Measurements from ENCODE around the gene RFNG. TPM values are rescaled to one million over a fixed set of nuclear protein-coding genes. Genes with fewer than 3 reads are reported as not detected.

Gene RFNG
- total RNA-seq, 1 experiment from 2014 or later: 23.8 TPM

GRCh38 chr17:82020572-82021106 is 31.0 kb downstream of the RFNG start:
- Histone ChIP-seq H3K4me3 (no peak overlapping the region), H3K27ac (no peak overlapping the region), H3K27me3 (replicated peaks) (no peaks in the 10 kb centered on the region), H3K36me3 (peaks cover 41% of the 10 kb centered on the region), H3K4me1 (replicated peaks) (peaks cover 33% of the 10 kb centered on the region), H3K9me3 (replicated peaks) (no peaks in the 10 kb centered on the region; the same call in 1 of the 2 replicates)
- DNase-seq (ENCODE audit: low read depth in 1 of 2, low spot score in 2 of 2): no peak

- DNase-seq (ENCODE audit: low read depth in 1 of 2, low spot score in 2 of 2): peak; percentile 49 to 81
- Histone ChIP-seq H3K27ac (no peak overlapping the region), H3K27me3 (replicated peaks) (no peaks in the 10 kb centered on the region), H3K9me3 (replicated peaks) (no peaks in the 10 kb centered on the region; the same call in 1 of the 2 replicates), H3K4me1 (replicated peaks) (peaks cover 33% of the 10 kb centered on the region), H3K4me3 (no peak overlapping the region), H3K36me3 (peaks cover 41% of the 10 kb centered on the region)
These were observed 31.7 kb downstream of the RFNG start for GRCh38 chr17:82019690-82020571.

GRCh38 chr17:82018989-82019689 is 32.5 kb downstream of the RFNG start:
- DNase-seq (ENCODE audit: low read depth in 1 of 2, low spot score in 2 of 2): no peak
- Histone ChIP-seq H3K27ac (no peak overlapping the region), H3K27me3 (replicated peaks) (no peaks in the 10 kb centered on the region), H3K4me1 (replicated peaks) (peaks cover 28% of the 10 kb centered on the region), H3K36me3 (peaks cover 43% of the 10 kb centered on the region), H3K9me3 (replicated peaks) (no peaks in the 10 kb centered on the region; the same call in 1 of the 2 replicates), H3K4me3 (no peak overlapping the region)

DNA sequence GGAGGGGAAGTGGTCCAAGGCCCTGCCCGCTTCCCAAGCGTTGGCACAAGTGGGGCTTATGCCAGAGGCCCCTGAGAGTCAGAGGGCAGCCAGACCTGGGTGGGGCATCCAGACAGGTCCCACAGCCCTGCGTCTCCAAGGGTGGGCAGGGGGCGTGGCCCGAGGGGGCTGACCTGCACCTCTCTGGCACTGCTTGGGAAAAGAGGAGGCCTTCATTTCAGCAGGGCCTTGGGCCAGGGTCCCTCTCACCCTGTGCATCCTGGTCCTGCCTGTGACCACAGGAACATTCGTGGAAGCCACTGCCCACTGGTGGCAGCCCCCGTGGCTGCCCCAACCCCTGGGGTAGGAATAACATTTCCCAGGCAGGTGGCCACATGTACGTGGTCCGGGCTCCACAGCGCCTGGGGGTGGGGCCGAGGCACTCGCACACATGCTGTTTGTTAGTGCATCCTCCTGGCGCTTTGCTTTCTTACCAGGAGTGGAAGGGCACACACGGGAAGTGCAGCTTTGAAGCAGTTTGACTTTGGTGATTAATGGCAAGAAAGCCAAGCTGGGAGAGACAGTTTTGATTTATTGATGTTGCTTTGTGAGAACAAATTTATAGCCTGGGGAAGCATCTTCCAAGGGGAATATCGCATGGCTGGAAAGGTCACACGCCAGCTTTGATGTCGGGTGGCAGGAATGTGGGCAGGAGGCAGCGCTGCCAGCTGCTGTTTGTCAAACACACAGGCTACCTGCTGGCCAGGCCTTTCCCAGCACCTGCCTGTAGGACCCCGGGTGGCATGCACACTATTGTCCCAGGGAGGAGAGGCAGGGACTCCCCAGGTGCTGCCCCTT is 33.2 kb downstream of the RFNG start:
- DNase-seq (ENCODE audit: low read depth in 1 of 2, low spot score in 2 of 2): no peak
- Histone ChIP-seq H3K4me1 (replicated peaks) (peaks cover 20% of the 10 kb centered on the region), H3K27me3 (replicated peaks) (no peaks in the 10 kb centered on the region), H3K9me3 (replicated peaks) (no peaks in the 10 kb centered on the region; the same call in 1 of the 2 replicates), H3K4me3 (no peak overlapping the region), H3K36me3 (peaks cover 44% of the 10 kb centered on the region), H3K27ac (no peak overlapping the region)

DNA sequence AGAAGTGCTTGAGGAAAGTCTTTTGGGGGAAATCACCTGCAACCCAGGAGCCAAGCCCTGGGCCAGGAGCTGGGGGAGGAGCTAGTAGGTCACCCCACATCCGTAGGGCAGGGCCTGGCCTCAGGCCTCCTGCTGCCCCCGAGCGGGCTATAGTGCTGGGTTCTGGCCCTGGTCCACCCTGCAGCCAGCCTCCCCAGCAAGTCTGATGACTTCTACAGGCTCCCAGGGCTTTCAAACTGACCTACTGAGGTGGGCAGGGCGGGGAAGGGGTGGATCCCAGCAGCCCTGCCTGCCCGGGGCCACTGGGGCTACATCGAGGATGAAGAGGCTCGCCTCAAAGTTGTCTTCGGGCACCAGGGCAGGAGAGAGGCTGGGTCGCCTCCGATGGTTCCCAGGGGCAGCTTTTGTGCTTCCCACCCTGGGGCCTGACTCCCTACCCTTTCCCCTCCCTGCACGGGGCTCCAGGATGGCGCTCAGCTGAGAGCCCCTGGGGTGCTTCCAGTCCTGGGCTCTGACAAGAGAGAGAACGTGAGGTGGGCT is 33.9 kb downstream of the RFNG start:
- DNase-seq (ENCODE audit: low read depth in 1 of 2, low spot score in 2 of 2): no peak

DNA sequence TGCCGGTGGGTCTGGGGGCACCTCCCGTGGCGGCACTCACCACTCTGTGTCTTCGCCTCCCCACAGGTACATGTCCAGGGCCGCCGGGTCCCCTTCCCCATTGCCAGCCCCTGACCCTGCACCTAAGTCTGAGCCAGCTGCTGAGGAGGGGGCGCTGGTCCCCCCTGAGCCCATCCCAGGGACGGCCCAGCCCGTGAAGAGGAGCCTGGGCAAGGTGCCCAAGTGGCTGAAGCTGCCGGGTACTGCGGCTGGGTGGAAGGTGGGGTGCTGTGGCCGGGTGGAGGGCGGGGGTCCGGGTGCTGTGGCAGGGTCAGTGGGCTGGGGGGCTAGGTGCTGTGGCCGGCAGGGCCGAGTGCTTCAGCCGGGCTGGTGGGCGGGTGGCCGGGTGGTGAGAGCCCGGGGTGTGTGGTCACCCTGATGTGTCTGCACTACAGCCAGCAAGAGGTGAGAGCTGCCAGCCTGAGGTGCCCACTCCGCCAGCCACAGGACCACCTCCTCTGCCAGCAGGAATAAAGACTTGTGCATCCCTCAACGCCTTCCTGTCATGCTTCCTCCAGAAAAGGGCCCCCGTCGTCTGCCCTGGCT is 34.6 kb downstream of the RFNG start:
- no peak for DNase-seq (ENCODE audit: low read depth in 1 of 2, low spot score in 2 of 2)
- H3K27ac ChIP-seq: no peak overlapping the region
- peaks cover 39% of the 10 kb centered on the region for H3K36me3 ChIP-seq
- no peak overlapping the region for H3K4me3 ChIP-seq
- H3K27me3 ChIP-seq (replicated peaks): no peaks in the 10 kb centered on the region
- peaks cover 13% of the 10 kb centered on the region for H3K4me1 ChIP-seq (replicated peaks)
- no peaks in the 10 kb centered on the region for H3K9me3 ChIP-seq (replicated peaks)

More for the DNA sequence above, 33.9 kb downstream of the RFNG start:
- Histone ChIP-seq H3K9me3 (replicated peaks) (no peaks in the 10 kb centered on the region; the same call in 1 of the 2 replicates), H3K27ac (no peak overlapping the region), H3K27me3 (replicated peaks) (no peaks in the 10 kb centered on the region), H3K4me3 (no peak overlapping the region), H3K36me3 (peaks cover 44% of the 10 kb centered on the region), H3K4me1 (replicated peaks) (peaks cover 20% of the 10 kb centered on the region)

GRCh38 chr17:82016061-82016874 is 35.3 kb downstream of the RFNG start:
- no peak for DNase-seq (ENCODE audit: low read depth in 1 of 2, low spot score in 2 of 2)
- peaks cover 6% of the 10 kb centered on the region for H3K4me1 ChIP-seq (replicated peaks)
- H3K4me3 ChIP-seq: no peak overlapping the region
- no peak overlapping the region for H3K27ac ChIP-seq
- peaks cover 41% of the 10 kb centered on the region for H3K36me3 ChIP-seq
- no peaks in the 10 kb centered on the region for H3K9me3 ChIP-seq (replicated peaks)
- H3K27me3 ChIP-seq (replicated peaks): no peaks in the 10 kb centered on the region

DNA sequence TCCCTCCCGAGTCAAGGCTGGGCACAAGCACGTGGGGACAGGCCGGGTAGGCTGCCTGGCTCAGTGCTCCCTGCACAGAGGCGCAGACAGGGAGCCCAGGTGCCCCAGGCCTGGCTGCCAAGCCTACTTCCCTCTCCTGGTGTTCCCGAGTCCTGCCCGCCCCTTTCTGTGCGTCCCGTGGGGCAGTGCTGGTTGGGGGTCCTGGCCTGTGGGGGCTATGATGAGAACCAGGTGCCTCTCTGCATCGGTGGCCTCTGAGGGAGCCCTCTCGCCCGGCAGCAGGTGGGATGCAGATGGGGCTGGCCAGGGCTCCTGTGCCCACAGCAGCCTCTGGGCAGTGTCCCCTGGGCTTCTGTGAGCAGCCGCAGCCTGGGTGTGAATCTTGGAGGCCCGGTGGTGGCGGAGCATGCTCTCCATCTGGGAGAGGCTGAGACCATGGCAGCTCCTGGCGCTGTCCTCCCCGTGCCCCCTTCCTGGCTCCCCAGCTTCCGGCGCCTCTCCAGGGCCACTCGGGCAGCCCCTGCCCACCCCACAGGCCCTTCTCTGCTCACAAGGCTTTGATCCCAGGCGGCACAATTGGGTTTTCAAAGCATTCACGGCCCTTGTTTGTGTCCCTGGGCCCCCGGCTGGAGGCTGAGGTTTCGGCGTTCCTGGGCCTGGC is 36.2 kb downstream of the RFNG start:
- Histone ChIP-seq H3K4me1 (replicated peaks) (no peaks in the 10 kb centered on the region), H3K4me3 (no peak overlapping the region), H3K27ac (no peak overlapping the region), H3K9me3 (replicated peaks) (no peaks in the 10 kb centered on the region), H3K36me3 (peaks cover 40% of the 10 kb centered on the region), H3K27me3 (replicated peaks) (no peaks in the 10 kb centered on the region)
- DNase-seq (ENCODE audit: low read depth in 1 of 2, low spot score in 2 of 2): no peak

- Histone ChIP-seq H3K4me3 (no peak overlapping the region), H3K9me3 (replicated peaks) (no peaks in the 10 kb centered on the region), H3K4me1 (replicated peaks) (no peaks in the 10 kb centered on the region), H3K27ac (no peak overlapping the region), H3K27me3 (replicated peaks) (no peaks in the 10 kb centered on the region), H3K36me3 (peaks cover 38% of the 10 kb centered on the region)
- DNase-seq (ENCODE audit: low read depth in 1 of 2, low spot score in 2 of 2): no peak
These were observed 36.7 kb downstream of the RFNG start for GRCh38 chr17:82014971-82015310.

- H3K9me3 ChIP-seq (replicated peaks): no peaks in the 10 kb centered on the region
- H3K27ac ChIP-seq: no peak overlapping the region
- no peaks in the 10 kb centered on the region for H3K4me1 ChIP-seq (replicated peaks)
- H3K27me3 ChIP-seq (replicated peaks): no peaks in the 10 kb centered on the region
- peaks cover 36% of the 10 kb centered on the region for H3K36me3 ChIP-seq
- no peak overlapping the region for H3K4me3 ChIP-seq
- no peak for DNase-seq (ENCODE audit: low read depth in 1 of 2, low spot score in 2 of 2)
These were observed 37.2 kb downstream of the RFNG start for GRCh38 chr17:82014432-82014831.

DNA sequence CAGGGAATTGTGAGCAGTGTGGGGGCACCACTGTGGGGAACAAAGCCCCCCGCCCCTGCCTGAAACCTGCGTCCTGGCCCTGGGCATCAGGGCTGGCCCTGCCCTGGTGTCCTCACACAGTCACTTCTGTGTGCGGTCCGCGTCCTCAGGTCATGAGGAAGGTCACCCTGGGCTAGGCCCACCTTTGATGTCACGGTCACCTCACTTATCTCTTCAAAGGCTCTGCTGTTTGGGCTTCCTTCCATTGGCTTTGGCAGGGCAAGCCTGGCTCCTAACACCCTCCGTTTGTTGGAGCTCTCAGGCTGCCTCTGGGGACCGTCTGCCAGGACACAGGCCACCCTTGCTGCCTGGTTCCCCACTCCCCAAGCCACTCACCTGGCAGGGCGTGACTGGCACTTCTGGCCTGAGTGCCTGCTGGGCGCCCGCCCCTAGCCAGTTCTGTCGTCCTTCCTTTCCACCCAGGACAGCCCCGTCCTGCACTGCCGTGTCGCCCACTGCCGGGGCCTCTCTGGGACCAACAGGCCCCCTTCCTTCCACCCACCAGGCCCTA is 37.8 kb downstream of the RFNG start:
- H3K9me3 ChIP-seq (replicated peaks): no peaks in the 10 kb centered on the region
- no peak overlapping the region for H3K4me3 ChIP-seq
- no peak overlapping the region for H3K27ac ChIP-seq
- peaks cover 30% of the 10 kb centered on the region for H3K36me3 ChIP-seq
- H3K27me3 ChIP-seq (replicated peaks): no peaks in the 10 kb centered on the region
- H3K4me1 ChIP-seq (replicated peaks): no peaks in the 10 kb centered on the region
- DNase-seq (ENCODE audit: low read depth in 1 of 2, low spot score in 2 of 2): no peak

- Histone ChIP-seq H3K27ac (no peak overlapping the region), H3K4me3 (no peak overlapping the region), H3K36me3 (peaks cover 25% of the 10 kb centered on the region), H3K9me3 (replicated peaks) (no peaks in the 10 kb centered on the region), H3K4me1 (replicated peaks) (no peaks in the 10 kb centered on the region), H3K27me3 (replicated peaks) (no peaks in the 10 kb centered on the region)
- no peak for DNase-seq (ENCODE audit: low read depth in 1 of 2, low spot score in 2 of 2)
These were observed 38.3 kb downstream of the RFNG start for GRCh38 chr17:82013341-82013740.
